IPS-15b (cell line): ENCODE results near the gene CMIP.

Source experiments
- H3K27me3 ChIP-seq: one replicate; pipeline ENCODE4 v1.6.1; 2013; ENCODE audit warnings: low read length; ENCODE audit not compliant: control insufficient read depth, insufficient read depth
- H3K36me3 ChIP-seq: one replicate; pipeline ENCODE4 v1.6.1; 2013; ENCODE audit warnings: low read length; ENCODE audit not compliant: control insufficient read depth, insufficient read depth
- H3K4me1 ChIP-seq: one replicate; pipeline ENCODE4 v1.6.1; 2013; ENCODE audit warnings: mild to moderate bottlenecking, low read length; ENCODE audit not compliant: control insufficient read depth, insufficient read depth
- H3K4me3 ChIP-seq: one replicate; pipeline ENCODE4 v1.5.1; 2013; ENCODE audit warnings: low read depth, low read length
- H3K9ac ChIP-seq: one replicate; pipeline ENCODE4 v1.6.1; 2013; ENCODE audit warnings: low read depth, mild to moderate bottlenecking, low read length
- H3K9me3 ChIP-seq: one replicate; pipeline ENCODE4 v1.6.1; 2013; ENCODE audit warnings: mild to moderate bottlenecking, low read length; ENCODE audit not compliant: control insufficient read depth, insufficient read depth

CMIP gene

DNA sequence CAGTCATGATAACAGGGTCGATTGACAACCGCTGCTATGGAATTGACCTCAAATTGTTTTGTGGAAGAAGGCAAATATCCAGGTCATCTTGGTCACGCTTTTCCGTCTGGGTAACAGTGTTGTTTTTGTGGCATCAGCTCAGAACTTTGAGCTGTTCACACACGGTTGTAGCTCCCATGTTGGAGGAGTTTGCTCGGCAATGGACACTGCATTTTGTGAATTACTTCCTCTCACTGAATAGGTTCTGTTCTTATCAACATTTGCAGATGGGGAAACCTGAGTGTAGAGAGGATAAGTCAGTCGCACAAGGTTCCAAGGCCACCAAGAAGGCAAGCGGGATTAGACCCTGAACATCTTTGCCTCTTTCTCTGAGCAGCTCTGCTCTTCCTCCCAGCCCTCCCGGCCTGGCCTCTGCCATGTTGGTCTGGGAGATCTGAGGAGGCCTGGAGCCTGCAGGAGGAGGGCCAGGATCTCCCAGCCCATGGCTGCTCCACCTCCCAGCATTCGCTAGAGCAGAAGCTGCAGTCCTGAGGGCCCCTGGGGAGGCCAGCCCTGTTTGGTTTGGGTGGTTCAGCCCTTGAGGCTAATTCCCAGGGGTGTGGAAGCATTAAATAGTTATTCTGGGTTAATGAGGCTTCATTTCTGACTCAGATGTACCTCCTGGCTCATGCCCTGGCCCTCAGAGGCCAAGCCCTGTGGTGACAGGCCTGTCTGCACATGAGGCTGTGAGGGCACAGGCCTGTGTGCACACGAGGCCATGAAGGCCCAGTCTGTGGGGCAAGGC lies 180.3 kb downstream of the CMIP start:
- Histone ChIP-seq H3K9me3 (no peaks in the 10 kb centered on the region), H3K36me3 (peaks cover 7% of the 10 kb centered on the region), H3K27me3 (no peaks in the 10 kb centered on the region), H3K4me3 (no peak overlapping the region), H3K4me1 (no peaks in the 10 kb centered on the region), H3K9ac (peak overlapping the region; percentile 12)

DNA sequence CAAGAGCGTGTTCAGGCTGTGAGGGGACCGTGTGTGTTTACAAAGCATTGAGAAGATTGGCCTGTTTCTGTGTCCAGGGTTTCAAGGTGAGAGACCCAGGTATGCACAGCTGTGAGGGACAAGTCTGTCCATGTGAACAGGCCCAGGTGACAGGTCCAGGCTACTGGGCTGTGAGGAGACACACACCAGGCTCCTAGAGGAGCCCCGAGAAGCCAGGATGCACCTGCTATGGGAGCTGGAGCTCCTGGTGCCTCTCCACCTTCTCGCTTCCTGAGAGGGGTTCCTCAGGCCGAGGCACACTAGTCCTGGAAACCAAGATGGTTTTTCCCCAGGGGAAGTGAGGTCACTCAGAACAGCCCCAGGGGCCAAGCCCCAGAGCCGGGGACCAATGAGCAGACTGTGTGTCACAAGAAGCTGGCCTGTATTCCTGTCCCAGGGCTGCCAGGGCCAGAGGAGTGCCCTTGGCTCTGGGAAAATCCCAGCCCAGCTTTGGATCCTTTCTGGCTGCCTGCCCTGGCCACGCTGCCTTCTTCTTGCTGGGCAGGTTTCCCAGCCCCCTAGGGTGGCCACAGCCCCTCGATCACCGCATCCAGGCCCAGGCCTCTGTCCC lies 181.0 kb downstream of the CMIP start:
- no peaks in the 10 kb centered on the region for H3K4me1 ChIP-seq
- no peaks in the 10 kb centered on the region for H3K9me3 ChIP-seq
- H3K9ac ChIP-seq, result peak overlapping the region; percentile 12
- no peak overlapping the region for H3K4me3 ChIP-seq
- no peaks in the 10 kb centered on the region for H3K27me3 ChIP-seq
- H3K36me3 ChIP-seq, result peaks cover 7% of the 10 kb centered on the region

DNA sequence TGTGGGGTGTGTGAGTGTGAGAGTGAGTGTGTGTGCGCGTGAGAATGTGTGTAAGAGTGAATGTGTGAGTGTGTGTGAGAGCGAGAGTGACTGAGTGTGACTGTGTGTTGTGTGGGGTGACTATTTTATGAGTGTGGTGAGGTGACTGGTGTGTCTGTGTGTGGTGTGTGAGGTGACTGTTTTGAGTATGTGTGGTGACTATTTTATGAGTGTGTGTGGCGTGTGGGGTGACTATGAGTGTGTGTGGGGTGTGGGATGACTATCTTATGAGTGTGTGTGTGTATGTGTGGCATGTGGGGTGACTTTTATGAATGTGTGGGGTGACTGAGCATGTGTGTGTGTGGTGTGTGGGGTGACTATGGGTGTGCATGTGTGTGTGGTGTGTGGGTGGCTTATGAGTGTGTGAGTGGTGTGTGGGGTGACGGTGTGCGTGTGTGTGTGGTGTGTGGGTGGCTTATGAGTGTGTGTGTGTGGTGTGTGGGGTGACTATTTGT lies 181.6 kb downstream of the CMIP start:
- no peaks in the 10 kb centered on the region for H3K27me3 ChIP-seq
- H3K9me3 ChIP-seq, result no peaks in the 10 kb centered on the region
- H3K4me1 ChIP-seq, result no peaks in the 10 kb centered on the region
- no peak overlapping the region for H3K4me3 ChIP-seq
- no peak overlapping the region for H3K9ac ChIP-seq
- peaks cover 7% of the 10 kb centered on the region for H3K36me3 ChIP-seq

DNA sequence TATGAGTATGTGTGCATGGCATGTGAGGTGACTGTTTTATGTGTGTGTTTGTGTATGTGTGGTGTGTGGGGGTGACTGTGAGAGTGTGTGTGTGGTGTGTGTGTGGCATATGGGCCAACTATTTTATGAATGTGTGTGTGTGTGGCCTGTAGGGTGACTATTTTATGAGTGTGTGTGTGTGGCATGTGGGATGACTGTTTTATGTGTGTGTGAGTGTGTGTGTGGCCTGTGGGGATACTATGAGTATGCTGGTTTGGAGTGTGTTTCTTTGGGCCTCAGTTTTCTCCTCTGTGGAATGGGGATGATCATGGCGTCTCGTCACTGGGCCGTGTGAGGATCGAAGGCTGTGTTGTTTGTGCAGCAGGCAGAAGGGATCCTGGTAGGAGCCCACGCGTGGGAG lies 182.4 kb downstream of the CMIP start:
- H3K9me3 ChIP-seq, result no peaks in the 10 kb centered on the region
- peaks cover 6% of the 10 kb centered on the region for H3K36me3 ChIP-seq
- H3K4me3 ChIP-seq, result no peak overlapping the region
- no peaks in the 10 kb centered on the region for H3K27me3 ChIP-seq
- H3K4me1 ChIP-seq, result peaks cover 3% of the 10 kb centered on the region
- no peak overlapping the region for H3K9ac ChIP-seq

DNA sequence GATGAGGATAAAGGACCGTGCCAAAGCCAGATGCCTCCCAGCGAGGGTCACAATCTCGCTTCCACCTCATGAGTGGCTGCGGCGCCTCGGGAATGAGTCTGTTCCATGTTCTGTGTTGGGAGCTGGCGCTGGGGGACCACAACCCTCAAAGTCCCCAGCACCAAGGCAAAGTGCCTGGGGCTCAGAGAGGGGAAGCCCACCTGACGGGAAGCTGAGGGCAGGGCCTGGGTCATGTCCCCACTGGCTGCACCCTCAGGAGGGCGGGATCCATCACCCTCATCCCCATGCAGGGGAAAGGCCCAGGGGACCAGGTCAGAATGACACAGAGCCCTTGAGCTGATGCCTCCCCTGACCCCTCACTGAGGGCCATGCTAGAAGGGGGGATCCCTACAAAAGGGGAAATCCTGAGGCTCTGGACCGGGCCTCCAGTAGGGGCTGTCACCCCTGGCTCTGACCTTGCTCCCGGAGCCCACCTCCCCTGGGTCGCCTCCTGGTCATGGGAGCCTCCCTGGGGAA lies 183.2 kb downstream of the CMIP start:
- no peak overlapping the region for H3K4me3 ChIP-seq
- no peaks in the 10 kb centered on the region for H3K9me3 ChIP-seq
- peaks cover 4% of the 10 kb centered on the region for H3K36me3 ChIP-seq
- no peaks in the 10 kb centered on the region for H3K27me3 ChIP-seq
- H3K4me1 ChIP-seq, result peaks cover 8% of the 10 kb centered on the region
- no peak overlapping the region for H3K9ac ChIP-seq

DNA sequence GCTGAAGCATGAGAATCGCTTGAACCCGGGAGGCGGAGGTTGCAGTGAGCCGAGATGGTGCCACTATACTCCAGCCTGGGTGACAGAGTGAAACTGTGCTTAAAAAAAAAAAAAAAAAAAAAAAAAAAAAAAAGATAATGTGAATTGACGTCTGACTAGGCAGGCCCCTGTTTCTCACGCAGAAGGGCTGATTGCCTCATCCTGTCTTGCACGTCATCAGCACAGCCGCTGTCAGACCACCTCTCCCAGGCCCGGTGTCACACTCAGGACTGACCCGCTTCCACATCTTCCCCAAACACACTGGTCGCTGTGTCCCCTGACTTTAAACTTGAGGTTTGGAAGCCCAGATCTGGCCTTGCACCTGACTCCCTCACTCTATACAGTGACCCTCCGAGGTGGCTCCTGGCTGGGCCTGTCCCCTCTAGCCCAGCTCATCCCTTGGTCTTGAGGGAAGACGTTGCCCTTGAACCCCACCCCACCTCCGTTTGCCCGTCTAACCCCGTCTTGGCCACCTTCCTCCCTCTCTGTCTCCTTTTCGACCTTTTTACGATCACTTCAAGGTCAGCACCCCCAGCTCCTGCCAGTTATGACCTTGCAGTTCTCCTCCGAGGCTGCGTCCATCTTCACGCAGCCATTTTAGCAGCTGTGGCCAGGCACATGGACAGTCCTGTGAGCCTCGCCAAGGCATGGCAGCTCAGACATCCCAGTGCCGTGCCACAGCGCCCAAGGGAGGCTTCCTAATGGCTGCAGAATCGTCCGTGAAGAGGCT lies 184.6 kb downstream of the CMIP start:
- H3K27me3 ChIP-seq, result no peaks in the 10 kb centered on the region
- H3K36me3 ChIP-seq, result peaks cover 4% of the 10 kb centered on the region
- H3K4me3 ChIP-seq, result no peak overlapping the region
- peaks cover 13% of the 10 kb centered on the region for H3K4me1 ChIP-seq
- H3K9ac ChIP-seq, result peak overlapping the region; percentile 12
- H3K9me3 ChIP-seq, result no peaks in the 10 kb centered on the region

DNA sequence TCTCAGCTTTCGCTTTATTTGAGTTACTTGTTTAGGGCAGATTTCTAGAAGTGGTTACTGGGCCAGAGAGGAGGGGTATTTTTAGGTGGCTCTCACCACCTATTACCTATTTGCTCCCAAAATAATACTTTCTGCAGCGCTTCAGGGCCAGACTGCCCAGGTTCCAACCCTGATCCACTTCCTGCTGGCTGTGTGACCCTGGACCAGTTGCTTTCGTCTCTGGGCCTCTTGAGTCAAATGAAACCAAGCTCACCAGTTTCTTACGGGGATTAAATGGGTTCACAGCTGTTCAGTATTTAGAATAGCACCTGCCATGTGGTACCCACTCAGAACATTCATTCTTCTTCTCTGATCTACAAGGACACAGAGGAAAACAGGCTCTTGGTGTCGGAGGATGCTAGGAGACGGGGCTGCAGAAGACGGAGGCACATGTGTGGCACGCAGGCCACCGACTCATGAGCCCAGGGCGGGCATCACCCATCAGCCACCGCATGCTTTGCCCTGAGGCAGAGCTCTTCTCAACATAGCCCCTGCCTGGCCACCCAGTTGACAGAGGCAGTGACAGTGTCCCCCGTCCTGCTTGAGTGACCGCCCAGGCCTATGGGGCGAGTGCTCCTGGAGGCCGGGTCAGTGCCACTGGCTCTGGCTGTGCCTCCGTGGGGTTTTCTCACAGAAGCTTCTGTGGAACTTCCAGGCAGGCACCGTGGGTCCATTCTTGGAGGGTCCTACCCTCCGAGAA lies 185.5 kb downstream of the CMIP start:
- Histone ChIP-seq H3K9me3 (no peaks in the 10 kb centered on the region), H3K4me3 (no peak overlapping the region), H3K9ac (peak overlapping the region; percentile 24), H3K4me1 (peaks cover 18% of the 10 kb centered on the region), H3K27me3 (no peaks in the 10 kb centered on the region), H3K36me3 (peaks cover 4% of the 10 kb centered on the region)

DNA sequence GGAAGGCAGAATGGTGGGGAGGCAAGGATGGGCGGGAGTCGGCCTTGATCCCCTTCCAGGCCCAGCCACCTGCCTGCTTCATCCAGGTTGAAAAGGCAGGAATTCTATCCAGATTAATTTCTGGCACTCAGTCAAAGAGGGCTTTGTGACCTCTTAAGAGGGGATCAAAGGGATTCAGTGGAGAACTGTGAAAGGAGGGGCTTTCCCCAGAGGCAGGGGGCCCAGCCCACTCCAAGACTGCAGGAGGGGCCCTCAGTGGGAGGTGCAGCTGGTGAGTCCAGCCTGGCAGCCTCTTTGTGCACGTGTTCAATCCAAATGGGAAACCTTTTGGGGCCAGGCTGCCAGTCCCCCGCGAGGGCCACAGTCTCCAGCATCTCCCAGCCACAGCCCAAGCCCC lies 186.0 kb downstream of the CMIP start:
- Histone ChIP-seq H3K36me3 (no peaks in the 10 kb centered on the region), H3K4me3 (no peak overlapping the region), H3K9ac (peak overlapping the region; percentile 24), H3K4me1 (peaks cover 18% of the 10 kb centered on the region), H3K27me3 (no peaks in the 10 kb centered on the region), H3K9me3 (no peaks in the 10 kb centered on the region)

DNA sequence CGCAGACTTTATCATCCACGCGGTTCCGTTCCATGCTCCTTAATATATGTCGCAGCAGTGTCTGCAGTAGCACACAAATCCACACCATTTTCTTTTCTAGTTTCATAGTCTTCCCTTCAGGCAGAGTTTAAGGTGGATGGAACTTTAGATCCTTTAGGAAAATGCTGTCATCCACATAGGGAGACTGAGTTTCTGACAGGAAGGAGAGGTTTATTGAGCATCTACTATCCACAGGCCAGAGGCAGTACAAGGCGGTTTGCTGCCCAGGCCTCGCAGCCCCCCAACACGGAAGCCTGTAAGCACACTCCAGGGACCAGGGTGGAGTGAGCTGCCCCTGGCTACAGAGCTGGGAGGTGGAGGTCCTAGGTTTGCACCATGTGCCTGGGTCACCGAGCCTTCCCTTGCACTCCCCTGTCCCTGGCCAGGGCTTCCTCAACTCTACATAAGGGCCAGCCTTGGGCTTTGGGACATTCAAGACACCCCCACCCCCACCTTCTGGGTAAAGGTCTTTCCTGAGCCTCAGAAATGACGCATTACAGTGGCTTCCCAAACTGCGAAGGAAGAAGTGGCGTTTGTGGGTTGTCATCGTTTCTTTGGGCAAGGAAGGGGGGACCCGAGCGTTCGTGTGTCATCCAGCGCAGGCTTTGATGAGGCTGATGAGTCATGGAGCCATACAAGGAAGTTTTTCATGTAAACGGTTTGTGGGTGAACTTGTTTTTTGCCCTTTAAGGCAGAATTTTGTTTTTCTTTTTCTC lies 188.0 kb downstream of the CMIP start:
- peak overlapping the region; percentile 29 for H3K9ac ChIP-seq
- no peaks in the 10 kb centered on the region for H3K27me3 ChIP-seq
- no peak overlapping the region for H3K4me3 ChIP-seq
- no peaks in the 10 kb centered on the region for H3K9me3 ChIP-seq
- no peaks in the 10 kb centered on the region for H3K36me3 ChIP-seq
- H3K4me1 ChIP-seq, result peaks cover 18% of the 10 kb centered on the region

DNA sequence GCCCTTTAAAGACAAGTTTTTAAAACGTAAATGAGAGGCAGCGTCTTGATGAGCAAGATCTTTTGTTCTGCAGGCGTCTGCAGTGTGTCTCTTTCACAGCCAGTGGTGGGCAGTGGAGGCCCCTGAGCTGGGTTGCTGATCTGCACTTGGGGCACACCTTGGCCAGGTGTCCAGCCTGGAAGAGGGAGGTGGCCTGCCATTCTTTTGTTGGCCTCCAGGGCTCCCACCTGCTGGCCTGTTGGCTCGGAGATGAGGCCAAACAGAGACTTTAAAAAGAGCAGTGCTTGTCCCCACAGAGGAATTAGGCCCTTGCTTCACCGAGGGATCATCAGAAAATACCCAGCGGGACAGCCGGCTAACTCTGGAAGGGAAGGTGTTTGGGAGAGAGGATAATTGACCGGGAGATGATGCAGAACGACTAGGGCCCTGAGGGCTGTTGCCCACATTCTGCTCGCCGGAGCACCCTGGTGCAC lies 188.6 kb downstream of the CMIP start:
- peaks cover 18% of the 10 kb centered on the region for H3K4me1 ChIP-seq
- H3K4me3 ChIP-seq, result no peak overlapping the region
- H3K9me3 ChIP-seq, result no peaks in the 10 kb centered on the region
- no peaks in the 10 kb centered on the region for H3K36me3 ChIP-seq
- H3K27me3 ChIP-seq, result no peaks in the 10 kb centered on the region
- peak overlapping the region; percentile 73 for H3K9ac ChIP-seq
